ENCODE results near the gene CEP63.
A peak's percentile ranks its signal among the peaks of the same experiment; 100 is the strongest.

CEP63 gene

GRCh38 chr3:134471521-134472193 is 14.2 kb upstream of the CEP63 start:
- no peak for DNase-seq

DNA sequence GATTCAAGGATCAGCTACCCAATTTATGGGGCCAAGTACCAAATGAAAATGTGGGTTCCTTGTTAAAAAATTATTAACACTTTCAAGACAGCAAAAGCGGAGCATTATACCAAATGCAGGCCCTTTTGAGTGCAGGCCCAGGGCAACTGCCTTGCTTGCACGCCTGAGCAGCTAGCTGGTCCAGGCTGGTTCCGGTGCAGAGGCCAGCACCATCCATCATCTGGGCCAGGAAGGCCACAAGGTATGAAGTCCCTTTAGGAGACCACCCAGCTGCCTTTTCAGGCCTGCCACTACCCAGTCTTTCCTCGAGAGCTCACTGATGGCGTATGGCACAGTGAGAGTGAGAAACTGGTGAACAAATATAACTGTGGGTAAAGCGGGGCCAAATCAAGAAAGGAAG is 13.0 kb upstream of the CEP63 start:
- DNase-seq, result no peak

DNA sequence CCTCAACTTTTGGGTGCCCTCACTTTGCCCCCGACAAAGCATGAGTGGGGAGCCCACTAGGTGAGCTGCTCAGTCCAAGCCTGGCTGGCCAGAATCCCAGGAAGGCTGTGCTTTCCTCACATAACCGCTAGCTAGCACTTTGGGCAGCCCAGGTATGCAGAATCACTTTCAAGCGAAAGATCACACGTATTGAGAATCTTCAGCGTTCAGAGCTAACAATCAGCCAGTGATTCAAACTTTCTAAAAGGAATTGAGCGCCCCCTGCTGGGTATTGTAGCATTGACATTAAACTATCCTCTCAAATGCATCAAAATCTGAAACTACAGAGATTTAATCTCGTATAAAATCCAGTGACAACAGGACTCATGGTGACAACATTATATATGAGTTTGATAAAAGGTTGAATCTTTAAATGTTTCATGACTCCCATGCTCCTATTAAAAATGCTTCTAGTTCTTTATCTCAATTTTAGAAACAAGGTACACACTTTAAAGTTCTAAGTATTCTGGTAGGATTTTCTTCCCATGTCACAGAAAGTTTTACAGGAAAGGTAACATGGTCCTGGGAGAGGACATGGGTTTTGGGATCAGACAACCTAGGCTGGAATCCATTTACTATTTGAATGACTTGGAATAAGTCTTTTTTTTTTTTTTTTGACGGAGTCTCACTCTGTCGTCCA is 11.8 kb upstream of the CEP63 start:
- DNase-seq, result peak; percentile 48 to 84 (median 82)

DNA sequence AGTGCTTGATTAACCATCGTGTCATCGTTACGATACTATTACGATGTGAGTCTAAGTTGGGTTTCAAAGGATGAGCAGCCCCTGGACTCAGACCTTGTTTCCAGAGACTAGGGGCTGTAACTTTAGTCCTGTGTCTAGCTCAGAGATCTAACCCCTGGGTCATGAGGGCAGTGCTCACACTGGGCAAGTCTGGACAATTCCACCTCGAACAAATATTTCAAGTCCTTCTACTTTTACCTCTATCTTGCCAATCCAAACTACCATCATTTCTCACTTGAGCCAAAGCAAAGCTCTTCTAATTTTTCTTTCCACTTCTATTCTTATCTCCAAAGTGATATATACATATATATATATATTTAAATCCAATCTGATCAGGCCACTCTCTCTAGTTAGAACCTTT is 10.9 kb upstream of the CEP63 start:
- DNase-seq, result no peak

- DNase-seq, result no peak
Measured at GRCh38 chr3:134476306-134476705, 9.6 kb upstream of the CEP63 start.

- no peak for DNase-seq
Measured at GRCh38 chr3:134477002-134477401, 8.9 kb upstream of the CEP63 start.

DNA sequence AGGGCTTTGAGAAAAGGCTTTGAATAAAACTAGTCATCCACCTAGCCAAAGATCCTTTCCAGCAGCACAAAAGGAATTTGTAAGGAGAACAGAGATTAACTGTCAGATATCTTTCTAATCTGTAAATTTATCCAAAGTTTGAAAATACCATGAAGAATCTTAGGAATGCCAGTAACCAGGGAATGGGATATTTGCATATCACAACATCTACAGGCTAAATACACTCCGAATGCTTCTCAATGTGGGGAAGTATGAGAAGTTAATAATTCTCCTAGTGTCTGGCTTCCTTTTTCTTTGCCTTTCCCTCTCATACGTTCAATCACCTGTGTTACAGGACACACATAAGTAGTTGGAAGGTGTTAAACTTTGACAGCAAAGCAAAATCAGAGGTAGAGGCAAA is 7.9 kb upstream of the CEP63 start:
- no peak for DNase-seq

DNA sequence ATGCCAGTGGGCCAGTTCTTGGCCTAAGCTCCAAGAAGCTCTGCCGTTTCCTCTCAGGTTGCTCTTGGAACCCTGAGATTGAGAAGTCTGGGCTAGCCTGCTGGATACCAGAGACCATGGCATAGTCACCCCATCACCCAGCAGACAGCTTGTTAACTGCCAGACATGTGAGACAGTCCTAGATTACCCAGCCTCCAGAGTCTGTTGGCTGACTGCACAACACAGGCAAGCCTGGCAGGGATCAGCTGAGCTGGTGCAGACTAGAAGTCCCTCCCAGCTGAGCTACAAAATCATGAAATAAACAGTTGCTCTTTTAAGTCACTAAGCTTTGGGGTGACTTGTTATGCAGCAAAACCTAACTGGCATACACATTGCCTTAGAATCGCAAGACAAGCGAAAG is 5.3 kb upstream of the CEP63 start:
- DNase-seq, result no peak

- no peak for DNase-seq
Measured at GRCh38 chr3:134481166-134481565, 4.7 kb upstream of the CEP63 start.

DNA sequence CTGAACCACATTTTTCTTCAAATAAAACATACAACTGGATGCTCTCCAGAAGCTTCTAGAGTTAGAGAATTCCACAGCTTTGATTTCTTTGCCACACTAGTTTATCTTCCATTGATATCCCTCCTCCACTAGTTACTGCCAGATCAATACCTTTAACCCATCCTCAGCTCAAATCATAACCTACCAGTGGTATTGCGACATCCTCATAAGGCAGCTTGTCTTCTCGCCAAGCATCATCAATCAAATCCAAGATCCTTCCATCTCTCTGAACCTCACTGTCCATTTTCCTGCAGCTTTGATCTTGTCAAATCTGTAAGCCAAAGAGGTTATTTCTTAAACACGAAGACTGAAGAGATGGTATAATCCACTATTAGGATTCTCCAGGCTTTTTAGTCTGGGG is 3.2 kb upstream of the CEP63 start:
- no peak for DNase-seq

GRCh38 chr3:134483195-134483900 is 2.5 kb upstream of the CEP63 start:
- DNase-seq, result no peak

DNA sequence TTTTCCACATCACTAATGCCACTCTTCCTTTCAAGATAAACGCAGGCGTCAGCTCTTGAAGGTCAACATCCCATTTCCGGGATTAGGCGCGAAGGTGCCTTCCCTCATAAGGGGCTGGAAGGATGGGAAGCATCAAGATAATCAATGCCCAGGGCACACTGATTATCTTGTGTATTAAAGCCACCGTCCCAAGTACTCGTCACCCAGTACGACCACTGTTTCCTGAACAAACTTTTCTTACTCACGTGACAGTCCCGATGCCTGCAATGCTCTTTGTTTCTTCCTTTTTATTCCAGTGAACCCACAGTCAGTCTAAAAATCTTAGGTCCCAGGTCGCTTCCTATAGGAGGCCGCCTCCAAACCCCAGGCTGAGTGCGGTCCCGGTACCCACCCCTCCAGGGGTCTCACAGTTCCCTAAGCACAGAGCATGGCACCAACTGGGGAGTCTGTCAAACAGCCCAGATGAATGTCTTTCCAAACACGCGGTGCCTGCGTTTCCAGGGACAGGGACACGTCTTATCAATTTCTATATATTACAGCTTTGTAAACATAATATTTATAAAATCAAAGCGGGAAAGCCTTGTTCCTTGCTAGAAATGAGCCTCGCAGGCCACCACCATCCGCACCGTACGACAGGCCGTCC is 661 bp upstream of the CEP63 start:
- peak; percentile 52 to 68 (median 54) for DNase-seq

DNA sequence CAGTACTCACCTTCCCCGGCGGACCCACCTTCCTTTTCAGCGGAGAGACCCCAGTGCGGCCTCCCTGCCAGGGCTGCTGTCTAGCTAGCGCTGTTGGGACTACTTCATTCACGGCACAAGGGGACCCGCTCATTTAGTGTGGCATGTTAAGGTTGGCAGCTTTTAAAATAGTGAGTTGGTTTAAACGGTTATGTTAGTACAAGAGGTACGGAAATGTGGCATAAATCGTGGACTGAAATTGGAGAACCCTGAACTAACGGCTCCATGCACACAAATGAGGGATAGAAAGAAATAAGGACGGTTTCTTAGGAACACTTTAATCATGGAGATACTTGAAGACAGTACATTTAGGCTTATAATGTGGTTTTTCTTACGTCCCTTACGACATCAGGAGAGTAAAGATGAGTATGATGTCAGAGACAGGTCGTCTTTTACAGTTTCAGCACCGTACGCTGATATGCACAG is 752 bp downstream of the CEP63 start:
- DNase-seq, result peak; percentile 40 to 85 (median 80)

- peak in 1 of 3 experiments; percentile 32 for DNase-seq
Measured at GRCh38 chr3:134487406-134487805, 1.5 kb downstream of the CEP63 start.

- DNase-seq, result no peak
Measured at GRCh38 chr3:134494495-134494894, 8.6 kb downstream of the CEP63 start.

- DNase-seq, result no peak
Measured at GRCh38 chr3:134495980-134496379, 10.1 kb downstream of the CEP63 start.

- no peak for DNase-seq
Measured at GRCh38 chr3:134496471-134497071, 10.7 kb downstream of the CEP63 start.

- DNase-seq, result no peak
Measured at GRCh38 chr3:134503266-134503665, 17.4 kb downstream of the CEP63 start.

DNA sequence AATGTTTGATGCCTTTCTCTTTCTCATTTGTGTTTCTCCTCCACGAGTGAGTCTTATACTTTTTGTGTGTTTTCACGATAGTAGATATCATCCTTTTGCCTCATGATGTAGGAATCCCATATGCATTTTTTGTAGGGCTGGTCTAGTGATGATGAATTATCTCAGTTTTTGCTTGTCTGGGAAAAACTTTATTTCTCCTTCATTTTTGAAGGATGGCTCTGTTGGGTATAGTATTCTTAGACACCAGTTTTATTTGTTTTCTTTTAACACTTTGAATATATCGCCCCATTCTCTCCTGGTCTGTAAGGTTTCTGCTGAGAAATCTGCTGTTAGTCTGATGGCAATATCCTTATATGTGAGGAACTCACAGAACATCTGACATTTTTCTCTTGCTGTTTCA is 18.3 kb downstream of the CEP63 start:
- no peak for DNase-seq

GRCh38 chr3:134505485-134505884 is 19.6 kb downstream of the CEP63 start:
- DNase-seq, result no peak

DNA sequence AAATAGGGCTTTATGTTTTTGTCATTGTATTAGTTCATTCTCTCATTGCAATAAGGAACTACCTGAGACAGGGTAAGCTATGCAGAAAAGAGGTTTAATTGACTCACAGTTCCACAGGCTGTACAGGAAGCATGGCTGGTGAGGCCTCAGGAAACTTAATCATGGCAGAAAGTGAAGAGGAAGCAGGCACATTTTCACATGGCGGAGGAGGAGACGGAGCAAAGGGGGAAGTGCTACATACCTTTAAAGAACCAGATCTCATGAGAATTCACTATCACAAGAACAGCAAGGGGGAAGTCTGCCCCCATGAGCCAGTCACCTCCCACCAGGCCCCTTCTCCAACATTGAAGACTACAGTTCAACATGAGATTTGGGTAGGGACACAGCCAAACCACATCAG is 25.6 kb downstream of the CEP63 start:
- DNase-seq, result no peak

- no peak for DNase-seq
Measured at GRCh38 chr3:134516905-134517304, 31.0 kb downstream of the CEP63 start.

- no peak for DNase-seq
Measured at GRCh38 chr3:134517791-134518190, 31.9 kb downstream of the CEP63 start.

All from NCI-H1417 (cell line).